ENCODE results near the gene ZBTB43.

The ZBTB43 gene

DNA sequence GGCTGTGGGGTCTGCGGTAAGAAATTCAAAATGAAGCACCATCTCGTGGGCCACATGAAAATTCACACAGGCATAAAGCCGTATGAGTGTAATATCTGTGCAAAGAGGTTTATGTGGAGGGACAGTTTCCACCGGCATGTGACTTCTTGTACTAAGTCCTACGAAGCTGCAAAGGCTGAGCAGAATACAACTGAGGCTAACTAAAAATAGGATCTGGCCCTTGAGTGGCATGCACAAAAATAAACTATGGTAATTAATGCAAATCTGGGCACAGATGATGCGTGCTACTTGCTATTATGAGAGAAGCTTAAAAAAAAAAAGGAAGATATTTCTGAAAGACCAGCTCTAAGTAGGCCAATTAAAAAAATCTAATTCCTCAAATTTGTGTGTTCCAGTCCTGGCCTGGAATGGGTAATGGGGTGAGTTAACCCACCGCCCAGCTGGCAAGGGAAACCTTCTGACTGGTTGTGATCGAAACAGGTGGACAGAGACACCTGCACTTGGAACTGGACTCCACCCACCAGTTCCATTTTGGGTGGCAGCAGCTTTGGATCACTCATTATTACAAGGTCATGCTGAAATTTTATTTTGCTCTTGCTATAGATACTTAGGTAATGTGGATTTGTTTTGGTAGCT, 29.0 kb downstream of the ZBTB43 start:
- no peak overlapping the region for H3K4me3 ChIP-seq (ENCODE audit: low read depth, low read length)
- H3K9ac ChIP-seq (ENCODE audit: low read depth, low read length), result no peak overlapping the region
- no peaks in the 10 kb centered on the region for H3K9me3 ChIP-seq (ENCODE audit: control insufficient read depth, insufficient read depth, low read length)
- H3K4me1 ChIP-seq (ENCODE audit: control insufficient read depth, insufficient read depth, low read length), result no peaks in the 10 kb centered on the region
- peaks cover 9% of the 10 kb centered on the region for H3K36me3 ChIP-seq (ENCODE audit: control insufficient read depth, insufficient read depth, low read length)
- H3K27me3 ChIP-seq (ENCODE audit: control insufficient read depth, insufficient read depth, low read length), result no peaks in the 10 kb centered on the region

DNA sequence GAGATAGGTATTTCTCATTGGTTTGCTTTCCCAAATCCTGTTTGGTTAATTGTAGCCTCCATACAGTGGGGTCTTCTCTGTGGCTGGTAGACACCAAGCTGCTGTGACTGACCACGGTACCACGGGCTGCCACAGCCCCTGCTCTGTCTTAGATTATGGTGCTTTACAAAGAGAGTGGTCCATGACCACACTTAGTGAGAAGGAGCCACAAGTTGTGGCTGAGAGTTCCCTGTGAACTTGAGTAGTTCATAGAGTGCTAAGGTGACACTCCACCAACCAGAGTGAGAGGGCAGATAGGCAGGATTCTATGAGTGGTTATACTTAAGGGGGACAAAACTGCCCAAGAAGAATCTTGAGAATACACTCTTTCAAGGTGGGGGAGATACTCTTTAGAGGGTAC, 29.8 kb downstream of the ZBTB43 start:
- H3K4me3 ChIP-seq (ENCODE audit: low read depth, low read length), result no peak overlapping the region
- H3K9ac ChIP-seq (ENCODE audit: low read depth, low read length), result no peak overlapping the region
- H3K27me3 ChIP-seq (ENCODE audit: control insufficient read depth, insufficient read depth, low read length), result no peaks in the 10 kb centered on the region
- no peaks in the 10 kb centered on the region for H3K4me1 ChIP-seq (ENCODE audit: control insufficient read depth, insufficient read depth, low read length)
- H3K9me3 ChIP-seq (ENCODE audit: control insufficient read depth, insufficient read depth, low read length), result no peaks in the 10 kb centered on the region
- peaks cover 9% of the 10 kb centered on the region for H3K36me3 ChIP-seq (ENCODE audit: control insufficient read depth, insufficient read depth, low read length)

DNA sequence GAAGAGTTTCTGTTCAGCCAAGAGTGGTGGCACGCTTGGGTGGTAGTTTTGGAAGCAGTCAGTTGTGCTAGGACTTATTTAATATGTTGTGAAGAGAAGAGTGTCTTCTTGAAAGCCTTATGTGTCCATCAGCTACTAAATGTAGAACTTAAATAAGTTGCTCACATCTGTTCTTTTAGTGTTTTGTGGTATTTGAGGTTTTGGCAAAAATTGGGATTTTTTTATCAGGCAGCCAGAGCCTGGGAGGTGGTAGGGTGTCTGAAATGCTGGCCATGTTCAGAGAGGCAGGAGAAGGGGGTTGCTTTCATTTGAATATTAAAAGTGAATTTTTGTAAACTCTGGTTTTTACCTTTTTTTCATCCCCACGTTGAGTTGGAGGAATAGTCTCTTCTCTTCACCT, 31.4 kb downstream of the ZBTB43 start:
- H3K27me3 ChIP-seq (ENCODE audit: control insufficient read depth, insufficient read depth, low read length), result no peaks in the 10 kb centered on the region
- H3K9ac ChIP-seq (ENCODE audit: low read depth, low read length), result no peak overlapping the region
- H3K4me3 ChIP-seq (ENCODE audit: low read depth, low read length), result no peak overlapping the region
- peaks cover 9% of the 10 kb centered on the region for H3K36me3 ChIP-seq (ENCODE audit: control insufficient read depth, insufficient read depth, low read length)
- no peaks in the 10 kb centered on the region for H3K9me3 ChIP-seq (ENCODE audit: control insufficient read depth, insufficient read depth, low read length)
- no peaks in the 10 kb centered on the region for H3K4me1 ChIP-seq (ENCODE audit: control insufficient read depth, insufficient read depth, low read length)

DNA sequence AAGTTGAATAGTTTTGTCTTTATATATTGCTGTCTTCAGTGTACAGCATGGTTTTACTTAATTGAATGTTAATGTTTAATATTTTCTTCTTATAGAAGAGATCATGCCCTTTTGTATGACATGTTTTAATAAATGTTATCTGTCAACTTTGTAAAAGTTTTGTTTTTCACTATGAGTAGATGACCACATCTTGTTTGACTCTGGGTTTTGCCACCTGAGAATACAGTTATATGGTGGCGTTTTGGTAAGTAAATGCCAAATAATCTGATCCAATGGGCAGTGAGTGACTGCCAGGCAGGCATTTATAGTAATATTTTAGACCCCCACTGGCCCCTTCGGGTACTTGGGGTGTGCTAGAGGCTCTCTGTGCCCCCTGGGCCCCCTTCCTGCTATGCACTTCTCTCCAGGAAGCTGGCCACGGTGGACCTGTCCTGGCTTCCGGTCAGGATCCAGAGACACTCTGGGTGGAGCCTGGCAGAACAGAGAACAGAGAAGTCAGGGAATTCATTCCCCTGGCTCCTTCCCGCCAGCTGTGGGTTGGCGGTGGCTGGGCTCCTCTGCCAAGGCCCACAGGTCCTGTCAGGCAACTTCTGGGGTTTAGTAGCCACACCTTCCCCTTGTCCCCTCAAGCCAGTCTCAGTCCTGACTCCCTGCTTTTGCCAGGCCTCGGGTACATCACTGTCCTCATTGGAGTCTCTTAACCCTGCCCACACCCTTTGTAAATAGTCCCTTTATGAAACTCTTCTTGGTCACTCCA, 33.4 kb downstream of the ZBTB43 start:
- Histone ChIP-seq H3K4me1 (ENCODE audit: control insufficient read depth, insufficient read depth, low read length) (no peaks in the 10 kb centered on the region), H3K9ac (ENCODE audit: low read depth, low read length) (no peak overlapping the region), H3K4me3 (ENCODE audit: low read depth, low read length) (no peak overlapping the region), H3K9me3 (ENCODE audit: control insufficient read depth, insufficient read depth, low read length) (no peaks in the 10 kb centered on the region), H3K27me3 (ENCODE audit: control insufficient read depth, insufficient read depth, low read length) (no peaks in the 10 kb centered on the region), H3K36me3 (ENCODE audit: control insufficient read depth, insufficient read depth, low read length) (peaks cover 5% of the 10 kb centered on the region)

DNA sequence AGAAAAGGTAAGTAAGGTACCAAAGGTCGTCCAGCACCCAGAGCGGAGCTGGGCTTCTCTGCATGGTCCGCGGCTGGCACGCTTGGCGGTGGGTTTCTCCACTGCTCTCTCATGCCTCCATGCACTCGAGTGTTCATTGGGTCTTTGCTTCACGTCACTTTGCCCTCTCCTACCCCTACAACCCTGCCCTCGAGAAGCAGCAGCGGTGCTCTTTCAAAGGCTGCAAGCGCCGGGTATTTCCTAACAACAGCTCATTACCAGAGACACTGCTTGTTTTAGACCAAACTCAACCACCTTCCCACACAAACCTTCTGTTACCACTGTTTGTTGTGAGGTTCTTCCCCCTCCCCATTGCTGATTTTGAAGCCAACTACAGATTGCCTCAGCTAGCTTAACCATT, 34.1 kb downstream of the ZBTB43 start:
- Histone ChIP-seq H3K27me3 (ENCODE audit: control insufficient read depth, insufficient read depth, low read length) (no peaks in the 10 kb centered on the region), H3K36me3 (ENCODE audit: control insufficient read depth, insufficient read depth, low read length) (no peaks in the 10 kb centered on the region), H3K9ac (ENCODE audit: low read depth, low read length) (no peak overlapping the region), H3K4me1 (ENCODE audit: control insufficient read depth, insufficient read depth, low read length) (no peaks in the 10 kb centered on the region), H3K4me3 (ENCODE audit: low read depth, low read length) (no peak overlapping the region), H3K9me3 (ENCODE audit: control insufficient read depth, insufficient read depth, low read length) (no peaks in the 10 kb centered on the region)

DNA sequence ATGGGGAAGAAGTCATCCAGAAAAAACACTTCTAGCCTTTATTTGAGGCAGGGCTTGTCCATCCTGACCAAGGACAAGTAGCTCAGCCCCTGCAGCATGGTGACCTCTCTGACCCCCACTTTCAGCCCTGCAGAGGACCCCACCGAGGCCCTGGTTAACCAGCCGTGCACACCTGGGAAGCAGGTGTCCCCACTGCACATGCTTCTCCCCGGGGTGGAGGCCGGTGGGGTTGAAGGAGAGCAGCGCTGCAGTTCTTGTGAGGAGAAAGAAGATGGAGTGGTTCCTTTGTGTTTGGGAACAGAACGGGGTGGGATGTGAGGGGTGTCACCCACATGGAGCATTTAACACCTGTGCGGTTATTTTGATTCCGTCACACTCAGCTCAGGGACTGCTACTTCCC, 34.5 kb downstream of the ZBTB43 start:
- no peaks in the 10 kb centered on the region for H3K4me1 ChIP-seq (ENCODE audit: control insufficient read depth, insufficient read depth, low read length)
- no peaks in the 10 kb centered on the region for H3K27me3 ChIP-seq (ENCODE audit: control insufficient read depth, insufficient read depth, low read length)
- no peaks in the 10 kb centered on the region for H3K9me3 ChIP-seq (ENCODE audit: control insufficient read depth, insufficient read depth, low read length)
- no peak overlapping the region for H3K4me3 ChIP-seq (ENCODE audit: low read depth, low read length)
- no peaks in the 10 kb centered on the region for H3K36me3 ChIP-seq (ENCODE audit: control insufficient read depth, insufficient read depth, low read length)
- H3K9ac ChIP-seq (ENCODE audit: low read depth, low read length), result no peak overlapping the region

DNA sequence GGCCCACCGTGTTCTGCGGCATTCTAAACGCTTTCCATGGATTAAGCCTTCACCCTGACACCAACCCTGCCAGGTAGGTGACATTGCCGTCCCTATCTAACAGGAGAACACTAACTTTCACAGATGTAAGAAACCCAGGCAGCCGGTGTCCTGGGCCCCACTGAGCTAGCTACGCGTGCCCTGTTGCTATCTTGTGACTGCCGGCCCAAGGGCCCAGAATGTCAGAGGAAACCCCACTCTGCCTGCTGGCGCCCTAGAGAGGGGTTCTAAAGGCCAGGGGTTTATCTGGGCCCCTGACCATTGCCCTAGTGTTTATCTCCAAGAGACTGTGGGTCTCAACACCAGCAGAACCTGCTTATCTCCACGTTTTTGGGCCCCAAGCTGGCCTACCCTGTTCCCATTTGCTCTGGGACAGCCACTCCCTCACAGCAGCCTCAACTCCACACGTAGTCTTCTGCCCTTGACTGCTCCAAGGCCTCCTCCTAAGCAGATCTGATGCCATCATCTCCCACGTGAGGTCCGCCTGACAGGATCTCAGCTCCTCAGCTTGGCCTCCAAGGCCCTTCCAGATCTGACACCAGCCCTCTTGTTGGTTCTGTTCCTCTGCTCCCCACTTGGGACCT, 37.5 kb downstream of the ZBTB43 start:
- Histone ChIP-seq H3K4me3 (ENCODE audit: low read depth, low read length) (no peak overlapping the region), H3K36me3 (ENCODE audit: control insufficient read depth, insufficient read depth, low read length) (no peaks in the 10 kb centered on the region), H3K9ac (ENCODE audit: low read depth, low read length) (no peak overlapping the region), H3K27me3 (ENCODE audit: control insufficient read depth, insufficient read depth, low read length) (no peaks in the 10 kb centered on the region), H3K9me3 (ENCODE audit: control insufficient read depth, insufficient read depth, low read length) (no peaks in the 10 kb centered on the region), H3K4me1 (ENCODE audit: control insufficient read depth, insufficient read depth, low read length) (no peaks in the 10 kb centered on the region)

DNA sequence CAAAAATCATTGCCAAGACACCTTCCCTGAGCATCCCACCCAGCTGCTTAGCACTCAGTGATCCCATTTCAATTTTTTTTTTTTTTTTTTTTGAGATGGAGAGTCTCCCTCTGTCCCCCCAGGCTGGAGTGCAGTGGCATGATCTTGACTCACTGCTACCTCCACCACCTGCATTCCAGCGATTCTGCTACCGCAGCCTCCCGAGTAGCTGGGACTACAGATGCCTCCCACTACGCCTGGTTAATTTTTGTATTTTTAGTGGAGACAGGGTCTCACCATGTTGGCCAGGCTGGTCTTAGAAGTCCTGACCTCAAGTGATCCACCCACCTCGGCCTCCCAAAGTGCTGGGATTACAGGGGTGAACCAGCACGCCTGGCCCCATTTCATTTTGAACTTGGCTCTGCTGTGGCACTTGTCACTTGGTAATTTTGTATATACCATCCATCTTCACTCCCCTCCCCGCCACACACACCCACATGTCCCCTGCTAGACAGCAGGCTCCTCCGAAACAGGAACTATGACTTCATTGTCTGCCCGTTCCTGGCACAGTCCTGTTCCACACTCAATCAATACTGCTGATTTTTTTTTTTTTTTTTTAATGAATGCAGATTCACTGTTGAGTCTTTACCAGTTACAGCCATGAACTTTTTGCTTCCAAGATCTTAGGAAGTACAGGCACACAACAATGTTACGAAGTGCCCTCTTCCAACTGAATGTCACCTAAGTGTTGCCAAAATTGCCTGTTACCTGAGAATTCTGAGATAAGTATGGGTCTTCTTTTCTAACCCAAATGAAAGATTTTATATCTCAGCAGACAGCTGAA, 38.3 kb downstream of the ZBTB43 start:
- no peak overlapping the region for H3K9ac ChIP-seq (ENCODE audit: low read depth, low read length)
- no peaks in the 10 kb centered on the region for H3K9me3 ChIP-seq (ENCODE audit: control insufficient read depth, insufficient read depth, low read length)
- H3K36me3 ChIP-seq (ENCODE audit: control insufficient read depth, insufficient read depth, low read length), result no peaks in the 10 kb centered on the region
- H3K27me3 ChIP-seq (ENCODE audit: control insufficient read depth, insufficient read depth, low read length), result no peaks in the 10 kb centered on the region
- H3K4me3 ChIP-seq (ENCODE audit: low read depth, low read length), result no peak overlapping the region
- H3K4me1 ChIP-seq (ENCODE audit: control insufficient read depth, insufficient read depth, low read length), result no peaks in the 10 kb centered on the region

DNA sequence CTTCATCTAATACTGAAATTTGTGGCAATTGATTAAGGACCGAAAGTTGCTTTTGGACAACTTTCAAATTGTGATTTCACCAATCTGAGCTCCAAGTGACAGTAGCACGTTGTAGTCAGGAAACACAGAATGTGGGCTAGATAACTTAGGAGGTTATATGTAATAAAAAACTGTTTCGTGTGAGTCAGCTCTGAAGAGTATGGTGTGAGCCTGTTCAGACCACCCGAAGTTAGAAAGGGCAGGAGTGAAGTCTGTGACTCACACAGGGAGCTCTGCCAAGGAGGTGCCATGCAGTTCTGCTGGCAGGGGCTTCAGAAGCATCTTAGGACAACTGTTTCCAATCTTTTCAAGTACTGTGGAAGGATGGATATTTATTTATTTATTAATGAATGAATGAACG, 39.2 kb downstream of the ZBTB43 start:
- no peaks in the 10 kb centered on the region for H3K4me1 ChIP-seq (ENCODE audit: control insufficient read depth, insufficient read depth, low read length)
- no peaks in the 10 kb centered on the region for H3K36me3 ChIP-seq (ENCODE audit: control insufficient read depth, insufficient read depth, low read length)
- H3K4me3 ChIP-seq (ENCODE audit: low read depth, low read length), result no peak overlapping the region
- H3K9me3 ChIP-seq (ENCODE audit: control insufficient read depth, insufficient read depth, low read length), result no peaks in the 10 kb centered on the region
- H3K27me3 ChIP-seq (ENCODE audit: control insufficient read depth, insufficient read depth, low read length), result no peaks in the 10 kb centered on the region
- H3K9ac ChIP-seq (ENCODE audit: low read depth, low read length), result no peak overlapping the region

DNA sequence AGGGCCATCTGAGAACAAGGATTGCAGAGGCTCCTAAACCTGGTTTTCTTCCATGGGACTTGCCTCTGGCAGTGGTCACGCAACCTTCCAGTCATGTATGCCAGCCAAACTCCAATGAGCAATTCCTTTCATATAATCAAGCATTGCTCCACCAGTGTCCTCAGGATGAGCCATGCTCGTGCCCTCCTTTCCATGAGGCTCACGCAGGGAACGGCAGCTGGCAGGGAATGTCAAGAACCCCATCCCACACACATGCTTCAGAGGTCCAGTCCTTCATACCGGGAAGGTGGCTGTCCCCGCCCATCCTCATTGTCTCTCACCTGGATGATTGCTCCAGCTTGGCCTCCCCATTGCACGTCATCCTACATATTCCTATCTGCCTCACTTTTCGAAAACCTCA, 42.2 kb downstream of the ZBTB43 start:
- no peaks in the 10 kb centered on the region for H3K9me3 ChIP-seq (ENCODE audit: control insufficient read depth, insufficient read depth, low read length)
- no peaks in the 10 kb centered on the region for H3K4me1 ChIP-seq (ENCODE audit: control insufficient read depth, insufficient read depth, low read length)
- no peaks in the 10 kb centered on the region for H3K36me3 ChIP-seq (ENCODE audit: control insufficient read depth, insufficient read depth, low read length)
- H3K4me3 ChIP-seq (ENCODE audit: low read depth, low read length), result no peak overlapping the region
- H3K9ac ChIP-seq (ENCODE audit: low read depth, low read length), result no peak overlapping the region
- H3K27me3 ChIP-seq (ENCODE audit: control insufficient read depth, insufficient read depth, low read length), result no peaks in the 10 kb centered on the region

DNA sequence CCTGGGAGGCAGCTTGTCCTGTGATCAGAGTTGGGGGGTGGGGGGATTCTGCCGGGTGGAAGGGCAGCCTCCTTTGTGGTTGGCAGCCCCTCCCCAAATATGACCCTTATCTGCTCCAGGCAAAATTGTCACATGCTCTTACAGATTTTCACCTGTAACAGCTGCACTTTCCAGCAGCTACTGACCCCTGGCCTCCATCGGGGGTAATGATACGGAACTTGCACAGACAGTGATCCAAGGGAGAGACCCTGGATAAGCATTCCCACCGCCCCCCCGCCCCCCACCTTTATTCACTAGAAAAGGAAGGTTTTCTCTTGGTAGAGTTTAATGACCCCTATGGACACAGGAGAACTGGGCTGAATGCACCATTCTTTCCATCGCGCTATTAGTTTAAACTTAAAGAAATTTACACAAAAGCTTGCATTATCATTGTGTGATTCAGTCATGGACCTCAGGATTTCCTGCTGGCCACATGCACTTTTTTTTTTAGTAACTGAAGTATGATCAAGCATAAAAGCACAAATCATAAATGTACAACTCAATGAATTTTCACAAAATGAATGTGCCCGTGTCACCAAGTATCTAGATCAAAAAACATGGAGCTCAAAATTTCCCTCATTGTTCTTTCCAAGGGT, 44.9 kb downstream of the ZBTB43 start:
- Histone ChIP-seq H3K4me1 (ENCODE audit: control insufficient read depth, insufficient read depth, low read length) (no peaks in the 10 kb centered on the region), H3K9me3 (ENCODE audit: control insufficient read depth, insufficient read depth, low read length) (no peaks in the 10 kb centered on the region), H3K36me3 (ENCODE audit: control insufficient read depth, insufficient read depth, low read length) (no peaks in the 10 kb centered on the region), H3K9ac (ENCODE audit: low read depth, low read length) (no peak overlapping the region), H3K4me3 (ENCODE audit: low read depth, low read length) (no peak overlapping the region), H3K27me3 (ENCODE audit: control insufficient read depth, insufficient read depth, low read length) (no peaks in the 10 kb centered on the region)
